MM.1S (cell line): ENCODE results near the gene PPM1A.

ENCODE experiments used
- EZH2 ChIP-seq: fragments of 300-600 bp; sonication (generic); optimal IDR thresholded peaks from 2 replicates; pipeline ENCODE3; 2017; ENCODE audit warnings: low read depth, mild to moderate bottlenecking, antibody characterized with exemption, low read length, mixed read lengths
- TF ChIP-seq, protein P1 (sequence below): fragments of 300-600 bp; sonication (generic); IDR thresholded peaks from 2 replicates; pipeline ENCODE4 v1.5.1; 2016; ENCODE audit warnings: antibody characterized with exemption, low read length, mixed read lengths

DNA sequence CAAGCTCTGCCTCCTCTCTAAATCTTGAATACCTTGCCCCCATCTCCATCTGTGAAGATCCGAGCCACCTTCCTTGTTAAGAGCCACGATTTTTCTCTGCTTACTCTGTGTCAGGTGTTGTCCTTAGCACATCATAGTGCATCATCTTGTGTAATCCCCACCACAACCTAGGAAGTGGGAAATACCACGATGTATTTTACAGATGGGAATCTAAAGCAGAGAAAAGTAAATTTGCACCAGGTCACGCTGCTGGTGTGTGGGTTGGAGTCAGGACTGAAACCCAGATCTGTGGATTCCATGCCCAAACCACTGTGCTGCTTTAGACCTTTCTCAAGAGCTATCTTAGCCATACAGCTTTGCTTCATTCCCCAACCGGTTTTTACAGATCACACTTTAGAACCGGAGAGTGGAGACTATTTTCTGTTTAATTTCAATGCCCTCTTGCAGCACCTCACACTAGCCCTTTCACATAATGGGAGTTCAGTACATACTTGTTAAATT, 94.6 kb downstream of the PPM1A start:
- no peak for TF ChIP-seq EZH2
- TF ChIP-seq, protein P1, sequence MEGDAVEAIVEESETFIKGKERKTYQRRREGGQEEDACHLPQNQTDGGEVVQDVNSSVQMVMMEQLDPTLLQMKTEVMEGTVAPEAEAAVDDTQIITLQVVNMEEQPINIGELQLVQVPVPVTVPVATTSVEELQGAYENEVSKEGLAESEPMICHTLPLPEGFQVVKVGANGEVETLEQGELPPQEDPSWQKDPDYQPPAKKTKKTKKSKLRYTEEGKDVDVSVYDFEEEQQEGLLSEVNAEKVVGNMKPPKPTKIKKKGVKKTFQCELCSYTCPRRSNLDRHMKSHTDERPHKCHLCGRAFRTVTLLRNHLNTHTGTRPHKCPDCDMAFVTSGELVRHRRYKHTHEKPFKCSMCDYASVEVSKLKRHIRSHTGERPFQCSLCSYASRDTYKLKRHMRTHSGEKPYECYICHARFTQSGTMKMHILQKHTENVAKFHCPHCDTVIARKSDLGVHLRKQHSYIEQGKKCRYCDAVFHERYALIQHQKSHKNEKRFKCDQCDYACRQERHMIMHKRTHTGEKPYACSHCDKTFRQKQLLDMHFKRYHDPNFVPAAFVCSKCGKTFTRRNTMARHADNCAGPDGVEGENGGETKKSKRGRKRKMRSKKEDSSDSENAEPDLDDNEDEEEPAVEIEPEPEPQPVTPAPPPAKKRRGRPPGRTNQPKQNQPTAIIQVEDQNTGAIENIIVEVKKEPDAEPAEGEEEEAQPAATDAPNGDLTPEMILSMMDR, result no peak
